ENCODE measurements around the gene TESK1.

Gene TESK1

DNA sequence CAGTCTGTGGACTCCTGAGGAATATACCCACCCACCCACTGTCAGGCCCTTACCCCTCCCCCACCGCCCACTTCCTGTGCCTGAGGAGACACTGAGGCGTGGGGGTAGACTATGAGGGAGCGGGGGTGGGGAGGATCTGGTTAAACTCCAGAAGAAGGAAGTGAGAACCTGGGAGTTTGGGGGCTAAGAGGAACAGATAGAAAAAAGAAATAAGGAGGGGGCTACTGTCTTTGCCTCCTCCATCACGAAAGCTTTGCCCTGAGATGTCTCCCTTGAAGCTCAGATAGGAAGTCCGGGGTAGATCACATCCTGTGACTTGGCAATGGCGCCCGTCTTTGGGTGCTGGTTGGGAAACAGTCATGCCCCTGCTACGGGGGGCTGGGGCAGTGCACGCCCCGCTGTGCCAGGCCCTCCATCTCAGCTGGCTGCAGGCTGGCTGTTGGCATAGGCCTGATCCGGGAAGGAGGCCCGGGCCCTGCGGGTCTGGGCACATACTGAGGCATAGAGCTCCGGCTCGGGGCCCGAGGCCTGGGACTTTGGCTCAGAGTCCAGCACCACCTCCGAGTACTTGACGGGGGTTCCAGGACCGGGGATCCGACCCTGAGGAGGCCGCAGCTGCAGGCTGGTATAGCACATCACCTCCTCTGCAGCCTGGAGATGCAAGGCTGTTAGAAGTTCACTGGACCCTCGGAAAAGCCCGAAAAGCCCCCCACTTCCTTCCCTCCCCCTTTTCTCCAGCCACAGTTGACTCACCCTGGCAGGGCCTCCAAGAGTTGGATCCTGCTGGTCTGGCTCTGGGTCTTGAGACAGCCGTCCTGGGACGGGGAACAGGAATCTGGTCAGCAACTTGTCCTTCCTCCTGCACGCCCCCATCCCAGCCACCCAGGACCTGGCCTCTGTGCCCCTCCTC is 44.6 kb downstream of the TESK1 start:
- H3K4me3 ChIP-seq (ENCODE audit: extremely low read depth, insufficient read depth, low read length, poor library complexity, severe bottlenecking) = no peak overlapping the region
- WGBS, 2 experiments (ENCODE audit: insufficient coverage in 2 of 2) = 94 to 96% methylated on average over 24 of the region's 26 CpGs
- H3K9me3 ChIP-seq (ENCODE audit: control insufficient read depth, low read length) = no peaks in the 10 kb centered on the region
- H3K27ac ChIP-seq (ENCODE audit: low read depth, low read length, severe bottlenecking) = no peak overlapping the region
- no peaks in the 10 kb centered on the region for H3K36me3 ChIP-seq (ENCODE audit: control insufficient read depth, insufficient read depth, low read length)
- peaks cover 17% of the 10 kb centered on the region for H3K4me1 ChIP-seq (ENCODE audit: control insufficient read depth, insufficient read depth, low read length, poor library complexity, severe bottlenecking)

DNA sequence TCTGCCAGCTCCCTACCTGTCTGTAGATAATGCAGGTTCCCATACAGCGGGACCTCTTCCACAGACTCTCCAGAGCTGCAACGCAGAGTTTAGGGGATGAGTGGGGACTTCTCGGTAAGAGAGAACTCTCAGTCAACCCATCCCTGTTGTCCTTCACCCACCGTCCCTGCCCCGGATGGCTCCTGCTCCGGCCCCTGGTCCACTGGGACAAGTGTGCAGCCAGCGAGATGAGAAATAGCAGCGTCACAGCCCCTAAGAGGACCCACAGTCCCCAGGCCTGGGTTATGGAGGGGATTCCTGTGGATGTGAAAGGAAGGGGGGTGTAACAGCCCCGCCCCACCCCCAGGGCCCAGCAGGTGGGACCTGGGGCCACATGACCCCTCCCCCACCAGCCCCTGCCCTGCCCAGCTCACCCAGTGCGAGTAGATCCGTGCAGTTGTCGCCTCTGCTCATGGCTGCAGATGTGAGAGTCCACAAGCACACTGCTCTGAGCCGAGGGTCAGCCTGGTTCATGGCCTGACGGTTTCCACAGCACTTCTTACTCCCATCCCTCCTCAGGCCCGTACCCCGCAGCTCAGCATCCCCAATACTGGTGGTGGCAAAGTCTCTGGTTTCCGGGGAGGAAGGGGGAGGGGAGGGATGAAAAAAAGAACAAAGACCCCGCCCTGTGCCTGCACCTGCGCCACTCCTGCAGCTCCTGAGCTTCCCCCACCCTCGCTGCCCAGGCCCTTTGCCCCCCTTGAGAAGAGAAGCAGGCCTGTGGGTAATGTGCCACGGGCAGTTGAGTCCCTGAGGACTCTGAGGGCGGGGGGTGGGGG is 45.5 kb downstream of the TESK1 start, which contains the start of gene SIT1:
TSS of gene SIT1 (minus strand) at position 591 of the 818 bp plus-strand sequence. CDS start at position 513, 78 bp downstream.
- H3K9me3 ChIP-seq (ENCODE audit: control insufficient read depth, low read length) = no peaks in the 10 kb centered on the region
- H3K36me3 ChIP-seq (ENCODE audit: control insufficient read depth, insufficient read depth, low read length) = no peaks in the 10 kb centered on the region
- H3K27ac ChIP-seq (ENCODE audit: low read depth, low read length, severe bottlenecking) = no peak within 1 kb of the TSS
- H3K4me1 ChIP-seq (ENCODE audit: control insufficient read depth, insufficient read depth, low read length, poor library complexity, severe bottlenecking) = peaks cover 17% of the 10 kb centered on the region
- H3K4me3 ChIP-seq (ENCODE audit: extremely low read depth, insufficient read depth, low read length, poor library complexity, severe bottlenecking) = no peak within 1 kb of the TSS
- 54 to 78% methylated on average over 4 to 8 of the region's 22 CpGs for WGBS, 2 experiments (ENCODE audit: insufficient coverage in 2 of 2)

DNA sequence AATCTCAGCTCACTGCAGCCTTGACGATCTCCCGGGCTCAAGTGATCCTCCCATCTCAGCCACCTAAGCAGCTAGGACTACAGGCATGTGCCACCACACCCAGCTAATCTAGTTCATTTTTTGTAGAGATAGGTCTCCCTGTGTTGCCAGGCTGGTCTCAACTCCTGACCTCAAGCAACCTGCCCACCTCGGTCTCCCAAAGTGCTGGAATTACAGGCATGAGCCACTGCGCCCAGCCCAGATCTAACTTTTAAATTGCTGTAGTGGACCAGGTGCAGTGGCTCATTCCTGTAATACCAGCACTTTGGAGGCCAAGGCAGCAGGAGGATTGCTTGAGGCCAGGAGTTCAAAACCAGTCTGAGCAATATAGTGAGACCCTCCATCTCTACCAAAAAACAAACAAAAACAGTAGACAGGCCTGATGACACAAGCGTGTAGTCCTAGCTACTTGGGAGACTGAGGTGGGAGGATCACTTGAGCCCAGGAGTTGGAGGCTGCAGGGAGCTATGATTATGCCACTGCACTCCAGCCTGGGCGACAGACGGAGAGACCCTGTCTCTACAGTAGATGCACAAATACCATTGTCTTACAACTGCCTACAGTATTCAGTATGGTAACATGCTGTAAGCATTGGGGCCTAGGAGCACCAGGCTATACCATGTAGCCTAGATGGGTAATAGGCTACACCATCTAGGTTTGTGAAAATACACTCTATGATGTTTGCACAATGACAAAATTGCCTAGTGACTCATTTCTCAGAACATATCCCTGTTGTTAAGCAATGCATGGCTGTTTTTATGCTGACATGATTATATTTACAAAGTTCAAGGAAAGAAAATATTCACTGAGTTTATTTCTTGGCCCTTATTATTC is 47.1 kb downstream of the TESK1 start:
- Histone ChIP-seq H3K4me1 (ENCODE audit: control insufficient read depth, insufficient read depth, low read length, poor library complexity, severe bottlenecking) (peaks cover 17% of the 10 kb centered on the region), H3K4me3 (ENCODE audit: extremely low read depth, insufficient read depth, low read length, poor library complexity, severe bottlenecking) (no peak overlapping the region), H3K9me3 (ENCODE audit: control insufficient read depth, low read length) (no peaks in the 10 kb centered on the region), H3K36me3 (ENCODE audit: control insufficient read depth, insufficient read depth, low read length) (no peaks in the 10 kb centered on the region), H3K27ac (ENCODE audit: low read depth, low read length, severe bottlenecking) (no peak overlapping the region)
- 86 to 93% methylated on average over 4 to 5 of the region's 7 CpGs for WGBS, 2 experiments (ENCODE audit: insufficient coverage in 2 of 2)

GRCh38 chr9:35652829-35653209 is 47.8 kb downstream of the TESK1 start:
- Histone ChIP-seq H3K4me1 (ENCODE audit: control insufficient read depth, insufficient read depth, low read length, poor library complexity, severe bottlenecking) (peaks cover 17% of the 10 kb centered on the region), H3K9me3 (ENCODE audit: control insufficient read depth, low read length) (no peaks in the 10 kb centered on the region), H3K4me3 (ENCODE audit: extremely low read depth, insufficient read depth, low read length, poor library complexity, severe bottlenecking) (no peak overlapping the region), H3K27ac (ENCODE audit: low read depth, low read length, severe bottlenecking) (no peak overlapping the region), H3K36me3 (ENCODE audit: control insufficient read depth, insufficient read depth, low read length) (no peaks in the 10 kb centered on the region)
- WGBS, 2 experiments (ENCODE audit: insufficient coverage in 2 of 2) = 97% methylated on average over 5 to 6 of the region's 8 CpGs

- Histone ChIP-seq H3K36me3 (ENCODE audit: control insufficient read depth, insufficient read depth, low read length) (no peaks in the 10 kb centered on the region), H3K4me3 (ENCODE audit: extremely low read depth, insufficient read depth, low read length, poor library complexity, severe bottlenecking) (no peak overlapping the region), H3K27ac (ENCODE audit: low read depth, low read length, severe bottlenecking) (no peak overlapping the region), H3K9me3 (ENCODE audit: control insufficient read depth, low read length) (no peaks in the 10 kb centered on the region), H3K4me1 (ENCODE audit: control insufficient read depth, insufficient read depth, low read length, poor library complexity, severe bottlenecking) (peaks cover 17% of the 10 kb centered on the region)
- WGBS, 2 experiments (ENCODE audit: insufficient coverage in 2 of 2) = 100% methylated on average over 1 of the region's 2 CpGs
These were observed 48.5 kb downstream of the TESK1 start for GRCh38 chr9:35653611-35654010.

DNA sequence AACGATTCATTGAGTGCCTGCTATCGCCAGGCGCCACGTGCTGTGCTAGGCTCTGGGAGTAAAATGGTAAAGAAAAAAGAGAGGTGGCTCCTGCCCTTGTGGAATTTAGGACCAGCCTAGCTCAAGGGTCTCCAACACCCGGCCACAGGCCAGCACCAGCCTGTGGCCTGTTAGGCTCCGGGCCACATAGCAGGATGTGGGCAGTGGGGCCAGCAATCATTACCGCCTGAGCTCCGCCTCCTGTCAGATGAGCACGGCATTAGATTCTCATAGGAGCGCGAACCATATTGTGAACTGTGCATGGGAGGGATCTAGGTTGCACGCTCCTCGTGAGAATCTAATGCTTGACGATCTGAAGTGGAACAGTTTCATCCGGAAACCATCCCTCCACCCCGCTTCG is 51.3 kb downstream of the TESK1 start:
- WGBS, 2 experiments (ENCODE audit: insufficient coverage in 2 of 2) = 85 to 92% methylated on average over 14 to 15 of the region's 17 CpGs
- Histone ChIP-seq H3K4me3 (ENCODE audit: extremely low read depth, insufficient read depth, low read length, poor library complexity, severe bottlenecking) (no peak overlapping the region), H3K4me1 (ENCODE audit: control insufficient read depth, insufficient read depth, low read length, poor library complexity, severe bottlenecking) (peaks cover 10% of the 10 kb centered on the region), H3K36me3 (ENCODE audit: control insufficient read depth, insufficient read depth, low read length) (peaks cover 13% of the 10 kb centered on the region), H3K27ac (ENCODE audit: low read depth, low read length, severe bottlenecking) (no peak overlapping the region), H3K9me3 (ENCODE audit: control insufficient read depth, low read length) (no peaks in the 10 kb centered on the region)

DNA sequence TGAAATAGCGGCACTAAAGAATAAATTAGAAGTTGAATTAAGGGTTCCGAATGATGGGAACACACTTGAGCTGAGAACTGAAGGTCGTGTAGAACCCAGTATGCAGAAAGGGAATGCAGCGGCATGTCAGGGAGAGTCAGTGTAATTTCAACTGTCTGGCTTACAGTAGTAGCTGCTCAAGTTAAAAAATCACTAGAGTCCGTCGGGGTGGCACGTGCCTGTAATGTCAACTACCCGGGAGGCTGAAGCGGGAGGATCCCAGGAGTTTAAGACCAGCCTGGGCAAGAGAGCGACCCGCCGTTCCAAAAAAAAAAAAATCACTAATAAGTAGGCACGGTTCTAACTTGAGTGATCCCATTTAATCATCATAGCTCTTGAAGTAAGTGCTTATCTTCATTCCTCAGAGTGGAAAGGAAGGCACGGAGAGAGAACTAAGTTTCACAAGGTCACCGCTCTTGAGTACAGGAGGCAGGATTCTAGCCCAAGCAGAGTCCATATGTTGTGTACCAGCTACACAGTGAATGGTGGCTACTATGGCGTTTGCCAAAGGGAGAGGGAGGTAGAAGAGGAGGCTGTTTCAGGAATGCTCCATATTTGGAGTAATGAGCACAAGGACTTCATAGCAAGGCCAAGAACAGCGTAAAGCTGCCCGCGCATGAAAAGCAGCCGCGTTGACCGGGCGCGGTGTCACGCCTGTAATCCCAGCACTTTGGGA is 51.9 kb downstream of the TESK1 start:
- Histone ChIP-seq H3K4me3 (ENCODE audit: extremely low read depth, insufficient read depth, low read length, poor library complexity, severe bottlenecking) (peak overlapping the region; percentile 33), H3K4me1 (ENCODE audit: control insufficient read depth, insufficient read depth, low read length, poor library complexity, severe bottlenecking) (peaks cover 10% of the 10 kb centered on the region), H3K9me3 (ENCODE audit: control insufficient read depth, low read length) (no peaks in the 10 kb centered on the region), H3K36me3 (ENCODE audit: control insufficient read depth, insufficient read depth, low read length) (peaks cover 17% of the 10 kb centered on the region), H3K27ac (ENCODE audit: low read depth, low read length, severe bottlenecking) (peak overlapping the region; percentile 100)
- 51 to 53% methylated on average over 24 to 25 of the region's 25 CpGs for WGBS, 2 experiments (ENCODE audit: insufficient coverage in 2 of 2)

- WGBS, 2 experiments (ENCODE audit: insufficient coverage in 2 of 2) = 3 to 4% methylated on average over 32 to 39 of the region's 42 CpGs
- Histone ChIP-seq H3K4me1 (ENCODE audit: control insufficient read depth, insufficient read depth, low read length, poor library complexity, severe bottlenecking) (peaks cover 15% of the 10 kb centered on the region), H3K27ac (ENCODE audit: low read depth, low read length, severe bottlenecking) (peak within 1 kb of the TSS; percentile 100), H3K9me3 (ENCODE audit: control insufficient read depth, low read length) (no peaks in the 10 kb centered on the region), H3K4me3 (ENCODE audit: extremely low read depth, insufficient read depth, low read length, poor library complexity, severe bottlenecking) (peak within 1 kb of the TSS; percentile 70), H3K36me3 (ENCODE audit: control insufficient read depth, insufficient read depth, low read length) (peaks cover 23% of the 10 kb centered on the region)
These were observed 52.6 kb downstream of the TESK1 start, which contains the start of gene RMRP for GRCh38 chr9:35657546-35658136. RMRP (minus strand) TSS chr9:35658019.

GRCh38 chr9:35658137-35658967 is 53.3 kb downstream of the TESK1 start, which contains the start of gene CCDC107:
CCDC107 (plus strand) TSS chr9:35658292; CDS start chr9:35658380, 88 bp downstream.
- Histone ChIP-seq H3K36me3 (ENCODE audit: control insufficient read depth, insufficient read depth, low read length) (peaks cover 23% of the 10 kb centered on the region), H3K4me1 (ENCODE audit: control insufficient read depth, insufficient read depth, low read length, poor library complexity, severe bottlenecking) (peaks cover 15% of the 10 kb centered on the region), H3K4me3 (ENCODE audit: extremely low read depth, insufficient read depth, low read length, poor library complexity, severe bottlenecking) (peak within 1 kb of the TSS; percentile 70), H3K27ac (ENCODE audit: low read depth, low read length, severe bottlenecking) (peak within 1 kb of the TSS; percentile 100), H3K9me3 (ENCODE audit: control insufficient read depth, low read length) (no peaks in the 10 kb centered on the region)
- 0% methylated on average over 49 to 62 of the region's 67 CpGs for WGBS, 2 experiments (ENCODE audit: insufficient coverage in 2 of 2)
